ENCODE results near the gene IL21R.

DNA sequence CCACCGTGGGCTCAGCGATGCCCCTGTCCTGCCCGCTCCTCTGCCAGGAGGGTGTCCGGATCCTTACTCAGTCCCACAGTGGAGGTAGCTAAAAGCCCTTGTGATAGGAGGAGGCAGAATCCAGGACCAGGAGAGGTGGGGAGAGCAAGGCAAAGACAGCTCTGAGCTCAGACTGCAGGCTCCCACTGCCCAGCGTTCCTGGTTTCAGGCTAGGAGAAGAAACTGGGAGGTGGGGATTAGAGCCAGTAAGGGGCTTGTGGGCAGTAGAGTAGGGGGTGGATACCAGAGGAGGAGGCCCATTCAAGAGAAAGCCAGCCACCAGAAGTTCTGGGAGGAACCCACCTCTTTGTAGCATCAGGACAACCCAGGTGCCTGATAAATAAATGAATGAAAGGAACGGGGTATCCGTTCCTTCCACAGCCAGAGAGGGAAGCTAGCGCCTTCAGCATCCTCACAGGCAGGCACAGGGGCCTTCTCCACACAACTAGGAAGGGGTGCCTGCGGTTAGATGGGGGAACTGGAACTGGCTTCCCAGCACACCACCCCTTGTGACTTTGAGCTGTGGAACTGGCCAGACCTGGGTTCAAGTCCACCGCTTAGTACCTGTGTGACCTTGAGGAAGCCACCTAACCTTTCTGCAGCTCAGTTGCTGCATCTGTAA lies 2.3 kb downstream of the IL21R start:
- TF ChIP-seq, protein P1, sequence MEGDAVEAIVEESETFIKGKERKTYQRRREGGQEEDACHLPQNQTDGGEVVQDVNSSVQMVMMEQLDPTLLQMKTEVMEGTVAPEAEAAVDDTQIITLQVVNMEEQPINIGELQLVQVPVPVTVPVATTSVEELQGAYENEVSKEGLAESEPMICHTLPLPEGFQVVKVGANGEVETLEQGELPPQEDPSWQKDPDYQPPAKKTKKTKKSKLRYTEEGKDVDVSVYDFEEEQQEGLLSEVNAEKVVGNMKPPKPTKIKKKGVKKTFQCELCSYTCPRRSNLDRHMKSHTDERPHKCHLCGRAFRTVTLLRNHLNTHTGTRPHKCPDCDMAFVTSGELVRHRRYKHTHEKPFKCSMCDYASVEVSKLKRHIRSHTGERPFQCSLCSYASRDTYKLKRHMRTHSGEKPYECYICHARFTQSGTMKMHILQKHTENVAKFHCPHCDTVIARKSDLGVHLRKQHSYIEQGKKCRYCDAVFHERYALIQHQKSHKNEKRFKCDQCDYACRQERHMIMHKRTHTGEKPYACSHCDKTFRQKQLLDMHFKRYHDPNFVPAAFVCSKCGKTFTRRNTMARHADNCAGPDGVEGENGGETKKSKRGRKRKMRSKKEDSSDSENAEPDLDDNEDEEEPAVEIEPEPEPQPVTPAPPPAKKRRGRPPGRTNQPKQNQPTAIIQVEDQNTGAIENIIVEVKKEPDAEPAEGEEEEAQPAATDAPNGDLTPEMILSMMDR (IDR thresholded peaks at IDR 0.05; ENCODE audit: extremely low read depth in 1 of 2, insufficient read depth in 1 of 2, low read depth in 1 of 2, low read length in 2 of 2), result no peak
- TF ChIP-seq POLR2A (IDR thresholded peaks at IDR 0.05; ENCODE audit: low read depth, low read length), result no peak
